Neural progenitor cell (in vitro differentiated cells): Measurements from ENCODE around the gene SLC5A10. TPM values are rescaled to one million over a fixed set of nuclear protein-coding genes. Genes with fewer than 3 reads are reported as not detected.

ENCODE experiments used
- DNase-seq: peaks from one replicate; pipeline ENCODE4 v3.0.0-alpha.2; 2016; ENCODE audit warnings: low spot score
- H2AFZ ChIP-seq: fragments of 200-600 bp; sonication (generic); replicated peaks from 2 replicates; pipeline ENCODE4 v1.6.1; 2016; ENCODE audit warnings: antibody characterized with exemption
- H3F3A ChIP-seq: fragments of 200-600 bp; sonication (generic); 2 replicates; pipeline ENCODE4 v1.6.1; 2016; ENCODE audit warnings: antibody characterized with exemption, low read depth
- H3K27ac ChIP-seq: fragments of 200-600 bp; sonication (generic); 2 replicates; pipeline ENCODE4 v1.5.1; 2016; ENCODE audit warnings: mild to moderate bottlenecking
- H3K27me3 ChIP-seq: fragments of 200-600 bp; sonication (generic); 2 replicates; pipeline ENCODE4 v1.6.1; 2016; ENCODE audit warnings: mild to moderate bottlenecking, moderate library complexity
- H3K36me3 ChIP-seq: fragments of 200-600 bp; sonication (generic); 2 replicates; pipeline ENCODE4 v1.5.1; 2016
- H3K4me1 ChIP-seq: fragments of 200-600 bp; sonication (generic); 2 replicates; pipeline ENCODE4 v1.6.1; 2016; ENCODE audit warnings: mixed run types
- H3K4me2 ChIP-seq: fragments of 200-600 bp; sonication (generic); 2 replicates; pipeline ENCODE4 v1.6.1; 2016
- H3K4me3 ChIP-seq: fragments of 200-600 bp; sonication (generic); 2 replicates; pipeline ENCODE4 v1.5.1; 2016
- H3K79me2 ChIP-seq: fragments of 200-600 bp; sonication (generic); 2 replicates; pipeline ENCODE4 v1.6.1; 2016; ENCODE audit warnings: low read depth
- H3K9ac ChIP-seq: fragments of 200-600 bp; sonication (generic); 2 replicates; pipeline ENCODE4 v1.6.1; 2016
- H3K9me3 ChIP-seq: fragments of 200-600 bp; sonication (generic); 2 replicates; pipeline ENCODE4 v1.5.1; 2016; ENCODE audit warnings: low read depth
- H4K20me1 ChIP-seq: fragments of 200-600 bp; sonication (generic); 2 replicates; pipeline ENCODE4 v1.6.1; 2016; ENCODE audit warnings: low read depth
- H3K27ac Mint-ChIP-seq: 3 replicates; pipeline ENCODE4 v1.8.0; 2021; ENCODE audit warnings: mixed read lengths
- H3K27me3 Mint-ChIP-seq: 2 replicates; pipeline ENCODE4 v1.8.0; 2022; ENCODE audit warnings: low read depth, mild to moderate bottlenecking, inconsistent platforms, moderate library complexity, mixed read lengths; ENCODE audit not compliant: insufficient read depth
- H3K36me3 Mint-ChIP-seq: 3 replicates; pipeline ENCODE4 v1.8.0; 2021; ENCODE audit warnings: mixed read lengths
- H3K4me1 Mint-ChIP-seq: 3 replicates; pipeline ENCODE4 v1.8.0; 2021; ENCODE audit warnings: mixed read lengths
- H3K4me3 Mint-ChIP-seq: 3 replicates; pipeline ENCODE4 v1.8.0; 2021; ENCODE audit warnings: mild to moderate bottlenecking, moderate library complexity, mixed read lengths
- H3K9me3 Mint-ChIP-seq: 3 replicates; pipeline ENCODE4 v1.8.0; 2020; ENCODE audit warnings: mixed read lengths
- CTCF ChIP-seq: fragments of 200-600 bp; sonication (generic); IDR thresholded peaks from 2 replicates; pipeline ENCODE4 v1.5.1; 2017; ENCODE audit warnings: antibody characterized with exemption, mild to moderate bottlenecking
- EZH2 ChIP-seq: fragments of 200-600 bp; sonication (generic); IDR thresholded peaks from 2 replicates; pipeline ENCODE4 v1.6.1; 2017; ENCODE audit warnings: antibody characterized with exemption, mild to moderate bottlenecking, moderate library complexity
- EZH2phosphoT487 ChIP-seq: fragments of 200-600 bp; sonication (generic); IDR thresholded peaks from 2 replicates; pipeline ENCODE4 v1.6.1; 2017; ENCODE audit warnings: antibody characterized with exemption
- total RNA-seq: library from RNA; depleted of rRNA; stranded (reverse); fragments of >200 nt; gene quantifications from 2 replicates; pipeline ENCODE4 v1.2.3, GENCODE V29; 2015; ENCODE audit warnings: low replicate concordance

Gene SLC5A10
- total RNA-seq, 1 donor from 2014 or later: not detected

- Histone ChIP-seq H3K4me3 (no peak overlapping the region), H4K20me1 (no peaks in the 10 kb centered on the region), H3K27me3 (no peaks in the 10 kb centered on the region), H3K36me3 (peaks cover 9% of the 10 kb centered on the region), H3K4me1 (no peaks in the 10 kb centered on the region), H3K9ac (no peak overlapping the region), H3K27ac (no peak overlapping the region), H3K79me2 (peaks cover 6% of the 10 kb centered on the region), H3F3A (no peaks in the 10 kb centered on the region), H2AFZ (no peak overlapping the region), H3K9me3 (no peaks in the 10 kb centered on the region), H3K4me2 (no peak overlapping the region)
- Mint-ChIP-seq H3K9me3 (no peaks in the 10 kb centered on the region), H3K4me1 (no peaks in the 10 kb centered on the region), H3K4me3 (no peak overlapping the region), H3K36me3 (peaks cover 26% of the 10 kb centered on the region), H3K27me3 (peaks cover 4% of the 10 kb centered on the region), H3K27ac (no peak overlapping the region)
- DNase-seq: no peak
- TF ChIP-seq CTCF (no peak), EZH2phosphoT487 (no peak), EZH2 (no peak)
Observed at GRCh38 chr17:18928628-18929125, 23.3 kb upstream of the SLC5A10 start.

GRCh38 chr17:18932360-18933055, 19.5 kb upstream of the SLC5A10 start:
- Histone ChIP-seq H2AFZ (no peak overlapping the region), H3K4me3 (no peak overlapping the region), H3F3A (no peaks in the 10 kb centered on the region), H3K36me3 (peaks cover 8% of the 10 kb centered on the region), H3K79me2 (no peaks in the 10 kb centered on the region), H3K27me3 (no peaks in the 10 kb centered on the region), H3K4me2 (no peak overlapping the region), H3K9me3 (no peaks in the 10 kb centered on the region), H3K9ac (no peak overlapping the region), H4K20me1 (no peaks in the 10 kb centered on the region), H3K4me1 (no peaks in the 10 kb centered on the region), H3K27ac (peak overlapping the region; percentile 1)
- TF ChIP-seq EZH2: no peak
- no peak for TF ChIP-seq EZH2phosphoT487
- TF ChIP-seq CTCF: no peak
- Mint-ChIP-seq H3K4me3 (no peak overlapping the region), H3K27ac (no peak overlapping the region), H3K4me1 (no peaks in the 10 kb centered on the region), H3K27me3 (peaks cover 4% of the 10 kb centered on the region), H3K9me3 (no peaks in the 10 kb centered on the region), H3K36me3 (peaks cover 20% of the 10 kb centered on the region)
- no peak for DNase-seq

GRCh38 chr17:18933102-18934058, 18.6 kb upstream of the SLC5A10 start:
- peaks cover 17% of the 10 kb centered on the region for H3K36me3 Mint-ChIP-seq
- H3K27ac Mint-ChIP-seq: no peak overlapping the region
- H3K4me2 ChIP-seq: no peak overlapping the region
- no peaks in the 10 kb centered on the region for H3K9me3 ChIP-seq
- H3K27me3 Mint-ChIP-seq: peaks cover 3% of the 10 kb centered on the region
- H3K4me3 ChIP-seq: no peak overlapping the region
- no peaks in the 10 kb centered on the region for H3F3A ChIP-seq
- H3K9ac ChIP-seq: no peak overlapping the region
- no peaks in the 10 kb centered on the region for H3K79me2 ChIP-seq
- H3K4me3 Mint-ChIP-seq: no peak overlapping the region
- H3K4me1 Mint-ChIP-seq: no peaks in the 10 kb centered on the region
- TF ChIP-seq EZH2 (no peak), CTCF (no peak), EZH2phosphoT487 (no peak)
- H4K20me1 ChIP-seq: no peaks in the 10 kb centered on the region
- H3K4me1 ChIP-seq: no peaks in the 10 kb centered on the region
- H3K9me3 Mint-ChIP-seq: no peaks in the 10 kb centered on the region
- no peak overlapping the region for H2AFZ ChIP-seq
- H3K27ac ChIP-seq: no peak overlapping the region
- no peaks in the 10 kb centered on the region for H3K27me3 ChIP-seq
- no peak for DNase-seq
- peaks cover 8% of the 10 kb centered on the region for H3K36me3 ChIP-seq
